Activated T-cell treated with anti-CD3 and anti-CD28 coated beads for 24 hours (primary cell): ENCODE data around the gene NRARP.
"Not testable (repeated sequence)": the region's sequence is repeated elsewhere in the genome, so short reads cannot be mapped to it uniquely, and the experiment has no call there.

Source experiments
- DNase-seq: peaks from one replicate; pipeline ENCODE4 v3.0.0-alpha.2; 2020; ENCODE audit warnings: low read depth

The NRARP gene

GRCh38 chr9:137276473-137277328, 25.4 kb downstream of the NRARP start:
- DNase-seq: no peak

DNA sequence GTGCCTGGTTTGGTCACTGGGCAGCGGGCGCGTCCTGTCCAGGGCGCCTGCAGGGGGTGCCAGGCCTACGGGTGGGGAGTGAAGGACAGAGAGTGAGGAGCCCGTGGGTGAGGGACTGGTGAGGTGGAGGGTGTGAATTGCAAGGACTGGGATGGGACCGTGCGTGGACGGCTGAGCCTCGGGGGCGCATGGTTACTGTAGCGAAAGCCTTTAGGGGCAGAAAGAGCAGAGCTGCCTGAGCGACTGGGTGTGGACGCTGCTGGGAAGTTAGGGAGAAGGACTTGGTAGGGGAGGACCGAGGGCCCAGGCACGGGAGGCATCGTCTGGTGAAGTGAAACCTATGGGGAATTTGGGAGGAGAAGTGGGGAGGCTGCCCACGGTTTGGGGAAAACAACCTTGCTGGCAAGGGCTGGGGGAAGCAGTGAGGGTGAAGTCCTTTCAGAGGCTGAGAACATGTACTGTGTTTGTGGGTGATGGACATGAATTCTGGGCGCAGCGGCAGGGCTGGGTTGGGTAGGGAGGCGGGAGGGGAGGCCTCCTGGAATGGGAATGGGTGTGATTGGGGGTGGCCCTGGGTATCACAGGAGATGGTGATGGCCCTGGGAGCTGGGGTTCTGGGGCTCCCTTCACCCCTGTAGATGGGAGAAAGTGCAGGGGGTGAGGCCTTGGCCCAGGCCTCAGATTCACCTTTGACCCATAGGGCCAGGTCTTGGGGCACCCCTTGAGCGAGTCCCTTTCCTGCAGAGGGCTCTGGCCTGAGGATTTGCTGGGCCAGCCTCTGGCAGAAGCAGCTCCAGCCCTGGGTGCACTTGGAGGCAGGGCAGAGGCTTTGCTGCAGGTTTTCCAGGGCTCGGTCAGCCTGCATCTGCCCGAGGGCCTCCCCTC, 26.2 kb downstream of the NRARP start:
- DNase-seq: no peak

GRCh38 chr9:137275203-137275587, 26.9 kb downstream of the NRARP start:
- DNase-seq: no peak

DNA sequence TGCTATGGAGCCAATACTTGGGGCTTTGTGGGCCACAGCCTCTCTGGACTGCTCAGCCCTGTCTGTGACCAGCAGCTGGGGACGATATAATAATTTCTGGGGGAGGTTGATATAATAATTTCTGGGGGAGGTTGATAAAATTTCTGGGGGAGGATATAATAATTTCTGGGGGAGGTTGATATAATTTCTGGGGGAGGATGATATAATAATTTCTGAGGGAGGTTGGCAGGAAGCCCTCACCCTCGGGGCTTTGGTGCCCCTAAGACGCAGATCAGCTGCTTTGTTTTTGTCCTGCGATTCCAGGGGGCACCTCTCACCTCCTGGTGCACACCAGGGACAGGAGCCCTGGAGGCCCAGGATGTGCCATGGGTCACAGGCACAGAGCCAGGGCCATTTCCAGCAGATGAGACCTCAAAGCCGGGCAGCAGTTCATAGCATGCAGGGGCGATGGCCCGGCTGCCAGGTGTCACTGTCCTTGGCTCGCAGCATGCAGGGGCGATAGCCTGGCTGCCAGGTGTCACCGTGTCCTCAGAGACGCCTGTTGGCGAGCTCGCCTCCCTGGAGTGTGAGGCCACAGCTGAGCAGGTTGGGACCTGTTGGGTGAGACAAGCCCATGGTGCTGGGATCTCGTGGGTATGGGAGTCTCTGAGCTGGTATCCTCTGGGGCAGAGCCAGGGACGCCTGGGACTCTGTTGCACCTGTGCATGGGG, 28.3 kb downstream of the NRARP start:
- DNase-seq: no peak

- DNase-seq: no peak
These were observed 29.0 kb downstream of the NRARP start for GRCh38 chr9:137273095-137273490.

GRCh38 chr9:137272241-137273094, 29.6 kb downstream of the NRARP start:
- DNase-seq: no peak

GRCh38 chr9:137271696-137272076, 30.4 kb downstream of the NRARP start:
- DNase-seq: no peak

DNA sequence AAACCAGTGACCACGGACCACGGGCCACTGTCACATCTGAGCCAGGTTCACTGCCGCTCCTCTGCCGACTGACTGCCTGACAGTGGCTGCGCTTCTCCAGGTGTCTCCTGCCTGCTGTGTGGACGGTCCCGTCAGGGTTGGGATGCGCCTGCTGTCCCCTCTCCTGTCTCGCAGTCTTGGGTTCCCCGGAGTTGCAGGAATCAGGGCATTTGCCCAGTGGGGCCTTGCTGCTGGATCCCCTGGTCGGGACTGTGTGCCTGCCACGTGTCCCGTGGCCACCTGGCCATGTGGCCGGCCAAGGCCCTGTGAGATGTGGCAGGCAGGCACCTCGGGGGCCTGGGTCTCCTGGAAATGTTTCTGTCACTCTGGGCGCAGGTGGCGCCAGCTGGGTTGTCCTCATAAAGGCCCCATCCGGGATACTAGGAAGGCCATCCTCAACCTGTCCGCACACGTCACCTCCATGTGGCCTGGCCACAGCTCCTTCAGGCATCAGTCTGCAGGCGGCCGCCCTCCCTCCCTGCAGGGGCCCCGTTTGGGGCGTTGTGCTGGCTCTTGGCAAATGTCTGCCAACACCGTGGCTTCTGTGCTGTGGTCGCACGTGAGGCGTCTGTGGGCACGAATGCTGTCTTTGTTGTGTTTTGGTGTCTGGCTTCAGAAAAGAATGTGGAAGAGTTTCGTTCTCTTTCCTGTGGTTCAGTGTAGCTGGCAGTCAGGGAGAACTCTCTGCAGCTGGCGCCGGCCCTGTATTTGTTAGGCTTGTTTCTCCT, 31.0 kb downstream of the NRARP start:
- no peak for DNase-seq

DNA sequence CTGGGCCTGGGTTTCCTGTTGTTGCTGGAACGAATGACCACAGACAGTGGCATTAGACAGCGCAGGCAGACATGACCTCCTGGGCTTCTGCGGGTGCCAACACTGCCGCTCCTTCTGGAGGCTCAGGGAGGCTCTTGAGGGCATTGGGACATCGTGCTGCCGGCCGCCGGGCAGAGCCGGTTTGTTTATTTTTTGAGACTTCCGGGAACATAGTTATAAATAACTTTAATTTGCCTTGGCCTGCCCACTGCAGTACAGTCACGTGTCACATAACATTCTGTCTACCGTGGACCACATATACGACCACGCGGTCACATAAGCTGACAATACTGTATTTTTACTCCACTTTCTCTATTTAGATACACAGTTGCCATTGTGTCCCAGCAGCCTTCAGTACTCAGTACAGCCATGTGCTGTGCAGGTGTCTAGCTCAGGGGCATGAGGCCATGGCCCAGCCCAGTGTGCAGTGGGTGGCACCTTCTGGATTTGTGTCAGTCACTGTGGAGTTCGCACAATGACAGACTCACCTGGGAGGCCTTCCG, 32.8 kb downstream of the NRARP start:
- DNase-seq: no peak

DNA sequence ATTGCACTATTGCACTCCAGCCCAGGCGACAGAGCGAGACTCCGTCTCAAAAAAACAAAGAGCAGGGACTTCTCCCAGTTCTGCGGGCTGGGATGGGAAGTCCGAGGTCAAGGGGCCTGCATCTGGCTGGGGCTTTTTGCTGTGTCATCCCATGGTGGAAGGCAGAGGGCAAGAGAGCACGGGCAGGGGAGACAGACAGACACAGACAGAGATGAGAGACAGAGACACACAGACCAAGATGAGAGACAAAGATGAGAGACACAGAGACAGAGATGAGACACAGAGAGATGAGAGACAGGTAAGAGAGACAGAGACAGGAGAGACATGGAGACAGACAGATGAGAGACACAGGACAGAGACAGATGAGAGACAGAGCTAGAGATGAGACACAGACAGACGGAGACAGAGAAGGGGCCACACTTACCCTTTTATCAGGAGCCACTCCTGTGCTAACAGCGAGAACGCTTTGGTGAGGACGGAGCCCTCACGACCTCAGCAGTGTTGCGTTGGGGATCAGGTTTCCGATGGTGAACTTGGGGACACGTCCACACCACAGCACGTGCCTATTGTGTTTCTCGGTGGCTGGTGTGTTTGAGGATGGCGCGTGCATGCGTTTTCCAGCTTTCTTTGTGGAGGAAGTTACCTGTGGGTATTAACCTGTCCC, 33.4 kb downstream of the NRARP start:
- no peak for DNase-seq

DNA sequence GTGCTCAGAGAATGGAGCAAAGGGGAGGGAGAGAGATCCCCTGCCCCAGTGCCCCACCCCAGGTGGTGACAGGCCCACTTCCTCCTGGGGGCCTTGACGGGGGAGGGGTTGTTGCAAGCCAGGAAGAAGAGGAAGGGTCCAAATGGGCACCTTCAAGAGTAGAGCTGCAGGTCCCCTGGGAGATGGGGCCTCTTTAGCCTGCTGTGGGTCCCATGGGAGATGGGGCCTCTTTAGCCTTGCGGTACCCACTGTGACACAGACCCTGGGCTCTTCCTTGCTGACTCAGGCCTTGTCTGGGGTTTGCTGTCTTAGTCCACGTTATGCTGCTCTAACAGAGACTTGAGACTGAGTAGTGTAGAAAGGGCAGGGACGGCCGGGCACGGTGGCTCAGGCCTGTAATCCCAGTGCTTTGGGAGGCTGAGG, 34.1 kb downstream of the NRARP start:
- no peak for DNase-seq

DNA sequence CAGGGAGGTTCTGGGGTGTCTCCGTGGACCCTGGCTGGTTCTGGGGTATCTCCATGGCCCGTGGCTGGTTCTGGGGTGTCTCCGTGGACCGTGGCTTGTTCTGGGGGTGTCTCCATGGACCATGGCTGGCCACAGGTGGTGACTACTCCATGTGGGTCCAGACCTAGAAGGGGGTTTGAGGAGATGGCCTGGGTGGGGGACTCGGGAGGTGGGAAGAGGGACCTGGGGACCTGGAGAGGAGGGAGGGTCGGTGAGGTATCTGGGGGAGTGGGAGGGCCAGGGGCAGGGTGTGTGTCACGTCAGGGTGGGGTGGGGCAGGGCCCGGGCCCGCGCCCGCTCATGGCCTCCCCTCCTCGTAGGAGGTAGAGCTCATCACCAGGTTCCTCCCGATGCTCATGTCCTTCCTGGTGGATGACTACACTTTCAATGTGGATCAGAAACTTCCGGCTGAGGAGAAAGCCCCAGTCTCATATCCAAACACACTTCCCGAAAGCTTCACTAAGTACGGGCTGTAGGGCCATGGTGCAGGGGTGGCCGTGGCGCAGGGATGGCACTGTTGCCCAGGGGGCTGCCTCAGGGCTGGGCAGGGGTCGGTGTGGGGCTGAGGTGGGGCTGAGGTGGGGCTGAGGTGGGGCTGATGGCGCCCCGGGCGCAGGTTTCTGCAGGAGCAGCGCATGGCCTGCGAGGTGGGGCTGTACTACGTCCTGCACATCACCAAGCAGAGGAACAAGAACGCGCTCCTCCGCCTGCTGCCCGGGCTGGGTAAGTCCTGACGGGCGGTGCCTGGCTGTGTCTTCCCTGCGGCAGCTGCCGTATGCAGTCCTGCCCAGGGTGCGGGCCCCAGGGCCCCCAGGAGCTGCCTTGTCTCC, 35.3 kb downstream of the NRARP start:
- DNase-seq: no peak

- no peak for DNase-seq
These were observed 35.9 kb downstream of the NRARP start for GRCh38 chr9:137266162-137266527.

DNA sequence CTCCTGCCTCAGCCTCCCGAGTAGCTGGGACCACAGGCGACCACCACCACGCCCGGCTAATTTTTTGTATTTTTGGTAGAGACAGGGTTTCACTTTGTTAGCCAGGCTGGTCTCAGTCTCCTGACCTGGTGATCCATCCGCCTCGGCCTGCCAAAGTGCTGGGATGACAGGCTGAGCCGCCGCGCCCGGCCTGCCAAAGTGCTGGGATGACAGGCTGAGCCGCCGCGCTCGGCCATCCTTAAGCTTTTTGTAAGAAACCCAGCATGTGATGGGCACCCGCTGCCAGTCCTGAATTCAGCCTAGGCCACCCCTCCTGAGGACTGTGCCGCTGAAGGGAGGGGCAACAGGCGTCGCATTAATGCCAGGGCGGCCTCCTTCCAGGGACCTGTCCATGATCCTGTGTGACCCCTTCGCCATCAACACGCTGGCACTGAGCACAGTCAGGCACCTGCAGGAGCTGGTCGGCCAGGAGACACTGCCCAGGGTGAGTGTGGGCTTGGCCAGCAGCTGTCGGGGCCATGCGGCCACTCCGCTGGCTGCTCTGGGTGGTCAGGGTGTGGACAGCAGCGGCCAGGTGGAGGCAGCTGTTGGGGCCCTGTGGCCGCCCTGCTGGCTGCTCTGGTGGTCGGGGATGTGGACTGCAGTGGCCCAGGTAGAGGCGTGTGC, 36.4 kb downstream of the NRARP start:
- DNase-seq: no peak

DNA sequence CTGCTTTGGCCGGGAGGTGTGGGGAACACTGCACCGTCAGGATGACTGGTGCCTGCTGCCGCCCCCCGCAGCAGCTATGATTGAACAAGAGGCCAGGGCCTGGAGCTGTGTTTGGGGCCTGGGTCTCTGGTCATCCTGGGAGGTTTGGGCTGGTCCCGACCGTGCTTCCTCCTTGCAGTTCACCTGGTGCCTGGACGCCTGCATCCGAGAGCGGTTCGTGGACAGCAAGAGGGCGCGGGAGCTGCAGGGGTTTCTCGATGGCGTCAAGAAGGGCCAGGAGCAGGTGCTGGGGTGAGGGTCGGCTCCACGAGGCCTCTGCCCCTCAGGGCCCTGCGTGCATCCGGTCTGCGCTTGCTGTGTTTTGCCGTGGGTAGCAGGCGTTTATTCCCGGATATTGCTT, 38.0 kb downstream of the NRARP start:
- no peak for DNase-seq

DNA sequence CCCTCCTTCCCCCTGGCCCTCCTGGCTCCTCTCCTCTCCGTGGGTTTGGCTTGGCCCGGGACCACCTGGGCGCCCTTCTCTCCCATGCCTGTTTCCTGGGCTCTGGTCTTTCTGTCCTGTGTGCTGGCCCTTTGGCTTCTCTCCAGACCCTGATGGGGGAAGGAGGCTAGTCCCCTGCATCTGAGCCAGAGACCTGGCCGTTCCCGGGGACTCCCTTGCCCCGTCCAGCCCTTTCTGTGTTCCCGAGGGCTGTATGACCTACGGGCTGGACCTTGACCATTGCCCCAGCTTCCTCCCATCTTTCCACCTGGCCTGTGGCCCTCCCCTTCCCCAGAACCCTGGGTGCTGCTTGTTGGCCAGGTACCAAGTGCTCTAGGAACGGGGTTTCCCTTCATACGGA, 38.6 kb downstream of the NRARP start:
- no peak for DNase-seq

DNA sequence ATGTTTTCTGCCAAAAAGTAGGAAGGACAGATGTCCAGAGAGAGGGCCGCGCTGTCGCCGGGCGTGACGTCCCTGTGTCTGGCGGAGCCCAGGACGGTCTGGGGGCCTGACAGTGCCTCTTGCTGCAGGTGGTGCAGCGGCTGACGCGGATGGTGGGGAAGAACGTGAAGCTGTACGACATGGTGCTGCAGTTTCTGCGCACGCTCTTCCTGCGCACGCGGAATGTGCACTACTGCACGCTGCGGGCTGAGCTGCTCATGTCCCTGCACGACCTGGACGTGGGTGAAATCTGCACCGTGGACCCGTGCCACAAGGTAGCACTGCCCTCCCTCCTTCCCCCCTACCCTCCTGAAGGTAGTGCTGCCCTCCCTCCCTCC, 39.2 kb downstream of the NRARP start:
- no peak for DNase-seq

- not testable (repeated sequence) for DNase-seq
These were observed 39.7 kb downstream of the NRARP start for GRCh38 chr9:137262173-137262908.
